ENCODE results near the gene DRC3.

Gene DRC3

GRCh38 chr17:18059283-18059682 lies 86.6 kb downstream of the DRC3 start:
- no peak overlapping the region for H3K23ac ChIP-seq (ENCODE audit: low read length)
- no peak overlapping the region for H2AK5ac ChIP-seq (ENCODE audit: low read length)
- no peaks in the 10 kb centered on the region for H3K79me1 ChIP-seq (ENCODE audit: low read length)
- no peak overlapping the region for H2BK15ac ChIP-seq (replicated peaks; ENCODE audit: low read depth)
- no peak overlapping the region for H3K56ac ChIP-seq (ENCODE audit: low read length)
- H3K4ac ChIP-seq (ENCODE audit: low read depth, low read length) = no peak overlapping the region
- no peak overlapping the region for H4K5ac ChIP-seq (ENCODE audit: low read length)
- no peak overlapping the region for H3K4me2 ChIP-seq (ENCODE audit: low read length)
- WGBS (ENCODE audit: extremely low coverage, insufficient coverage, low lambda C conversion rate) = no CpG with 5 or more reads among the region's 5 CpGs
- no peak overlapping the region for H3K18ac ChIP-seq (ENCODE audit: low read length)
- DNase-seq = no peak
- no peak overlapping the region for H3K27ac ChIP-seq (ENCODE audit: low read depth, low read length)
- no peak overlapping the region for H2BK5ac ChIP-seq (ENCODE audit: low read length)
- H2BK120ac ChIP-seq (ENCODE audit: low read depth, low read length) = no peak overlapping the region
- peaks cover 1% of the 10 kb centered on the region for H3K36me3 ChIP-seq (ENCODE audit: control insufficient read depth, insufficient read depth, low read length)
- H3K4me3 ChIP-seq (ENCODE audit: low read length) = no peak overlapping the region
- no peaks in the 10 kb centered on the region for H3K4me1 ChIP-seq (ENCODE audit: control insufficient read depth, low read depth, low read length)
- no peaks in the 10 kb centered on the region for H3K79me2 ChIP-seq (ENCODE audit: control insufficient read depth, insufficient read depth, low read length)
- no peak overlapping the region for H3K9ac ChIP-seq (ENCODE audit: low read length)
- H4K8ac ChIP-seq (ENCODE audit: low read depth, low read length) = no peak overlapping the region
- H3K27me3 ChIP-seq (ENCODE audit: insufficient read depth, low read length, poor library complexity) = no peaks in the 10 kb centered on the region

- Histone ChIP-seq H3K4me2 (ENCODE audit: low read length) (no peak overlapping the region), H2BK120ac (ENCODE audit: low read depth, low read length) (no peak overlapping the region), H3K4me1 (ENCODE audit: control insufficient read depth, low read depth, low read length) (no peaks in the 10 kb centered on the region), H3K23ac (ENCODE audit: low read length) (no peak overlapping the region), H3K56ac (ENCODE audit: low read length) (no peak overlapping the region), H3K18ac (ENCODE audit: low read length) (no peak overlapping the region), H3K27me3 (ENCODE audit: insufficient read depth, low read length, poor library complexity) (no peaks in the 10 kb centered on the region), H3K4me3 (ENCODE audit: low read length) (no peak overlapping the region), H3K9ac (ENCODE audit: low read length) (no peak overlapping the region), H2AK5ac (ENCODE audit: low read length) (no peak overlapping the region), H3K79me1 (ENCODE audit: low read length) (no peaks in the 10 kb centered on the region), H4K5ac (ENCODE audit: low read length) (no peak overlapping the region), H4K8ac (ENCODE audit: low read depth, low read length) (no peak overlapping the region), H2BK15ac (replicated peaks; ENCODE audit: low read depth) (no peak overlapping the region), H3K27ac (ENCODE audit: low read depth, low read length) (no peak overlapping the region), H3K79me2 (ENCODE audit: control insufficient read depth, insufficient read depth, low read length) (no peaks in the 10 kb centered on the region), H2BK5ac (ENCODE audit: low read length) (no peak overlapping the region), H3K4ac (ENCODE audit: low read depth, low read length) (no peak overlapping the region), H3K36me3 (ENCODE audit: control insufficient read depth, insufficient read depth, low read length) (peaks cover under 1% of the 10 kb centered on the region)
- no peak for DNase-seq
- no CpG with 5 or more reads among the region's 2 CpGs for WGBS (ENCODE audit: extremely low coverage, insufficient coverage, low lambda C conversion rate)
Measured at GRCh38 chr17:18064053-18064452, 91.4 kb downstream of the DRC3 start.

DNA sequence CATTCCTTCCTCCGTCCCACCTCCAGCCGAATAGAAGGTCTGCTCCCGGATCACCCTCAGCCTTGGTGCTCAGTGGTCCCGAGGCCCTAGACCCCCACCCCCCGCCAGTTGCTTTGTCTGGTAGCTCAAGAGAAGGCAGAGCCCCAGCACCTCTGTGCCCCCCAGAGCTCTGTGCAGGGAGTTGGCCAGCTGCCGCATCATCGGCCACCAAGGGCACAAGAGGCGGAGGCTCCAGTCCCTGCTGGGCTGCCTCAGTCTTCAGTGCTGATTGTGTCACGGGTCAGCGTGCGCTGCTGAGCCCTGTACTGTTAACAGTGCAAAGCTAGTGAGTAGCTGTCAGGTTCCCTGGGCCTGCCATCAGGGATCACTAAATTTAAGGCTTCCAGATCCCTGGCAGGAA lies 92.9 kb downstream of the DRC3 start:
- H3K9ac ChIP-seq (ENCODE audit: low read length) = no peak overlapping the region
- no CpG with 5 or more reads among the region's 11 CpGs for WGBS (ENCODE audit: extremely low coverage, insufficient coverage, low lambda C conversion rate)
- H3K56ac ChIP-seq (ENCODE audit: low read length) = no peak overlapping the region
- H2BK120ac ChIP-seq (ENCODE audit: low read depth, low read length) = no peak overlapping the region
- no peak overlapping the region for H4K5ac ChIP-seq (ENCODE audit: low read length)
- H2AK5ac ChIP-seq (ENCODE audit: low read length) = no peak overlapping the region
- H3K79me1 ChIP-seq (ENCODE audit: low read length) = no peaks in the 10 kb centered on the region
- H3K36me3 ChIP-seq (ENCODE audit: control insufficient read depth, insufficient read depth, low read length) = no peaks in the 10 kb centered on the region
- no peak overlapping the region for H3K4me2 ChIP-seq (ENCODE audit: low read length)
- DNase-seq = no peak
- no peak overlapping the region for H2BK5ac ChIP-seq (ENCODE audit: low read length)
- no peak overlapping the region for H3K4ac ChIP-seq (ENCODE audit: low read depth, low read length)
- H3K4me3 ChIP-seq (ENCODE audit: low read length) = no peak overlapping the region
- no peaks in the 10 kb centered on the region for H3K27me3 ChIP-seq (ENCODE audit: insufficient read depth, low read length, poor library complexity)
- H3K18ac ChIP-seq (ENCODE audit: low read length) = no peak overlapping the region
- H3K79me2 ChIP-seq (ENCODE audit: control insufficient read depth, insufficient read depth, low read length) = no peaks in the 10 kb centered on the region
- no peak overlapping the region for H3K27ac ChIP-seq (ENCODE audit: low read depth, low read length)
- H3K4me1 ChIP-seq (ENCODE audit: control insufficient read depth, low read depth, low read length) = no peaks in the 10 kb centered on the region
- H4K8ac ChIP-seq (ENCODE audit: low read depth, low read length) = no peak overlapping the region
- no peak overlapping the region for H2BK15ac ChIP-seq (replicated peaks; ENCODE audit: low read depth)
- H3K23ac ChIP-seq (ENCODE audit: low read length) = no peak overlapping the region

Measured in mesendoderm (in vitro differentiated cells).